ENCODE data around the gene TIMM23B.
"Not testable (repeated sequence)": the region's sequence is repeated elsewhere in the genome, so short reads cannot be mapped to it uniquely, and the experiment has no call there.

TIMM23B gene

DNA sequence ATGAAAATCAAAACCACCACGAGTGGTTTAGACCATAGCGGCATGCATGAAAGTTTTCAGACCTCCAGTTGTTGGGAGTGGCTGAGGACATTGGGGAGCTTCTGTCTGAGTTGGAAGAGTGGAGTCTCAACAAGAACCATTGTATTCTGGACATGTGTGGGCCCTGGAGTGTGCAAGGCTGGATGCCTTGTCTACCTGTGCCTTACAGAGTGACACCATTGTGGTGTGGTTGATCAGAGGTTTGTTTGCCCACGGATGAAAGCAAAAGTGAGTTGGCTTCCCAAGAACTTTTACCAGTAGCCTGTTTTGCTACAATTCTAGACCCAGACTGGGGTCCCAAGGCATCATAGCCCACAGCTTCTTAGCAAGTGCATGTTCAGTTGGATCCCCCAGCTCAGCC lies 35.9 kb downstream of the TIMM23B start:
- not testable (repeated sequence) for DNase-seq (ENCODE audit: low read depth)

DNA sequence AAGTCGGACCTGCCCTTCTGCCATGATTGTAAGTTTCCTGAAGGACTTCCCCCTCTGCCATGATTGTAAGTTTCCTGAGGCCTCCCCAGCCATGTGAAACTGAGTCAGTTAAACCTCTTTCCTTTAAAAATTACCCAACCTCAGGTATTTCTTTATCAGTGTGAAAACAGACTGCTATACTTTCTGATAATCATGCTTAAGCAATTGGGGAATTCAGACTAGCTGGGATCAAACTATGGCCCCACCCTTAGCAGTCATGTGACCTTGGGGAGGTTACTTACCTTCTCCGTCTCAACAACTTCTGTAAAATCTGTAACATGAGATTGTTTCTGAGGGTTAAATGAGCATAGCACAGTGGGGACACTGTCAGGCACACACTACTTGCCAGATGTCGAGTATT lies 45.4 kb downstream of the TIMM23B start:
- DNase-seq (ENCODE audit: low read depth) = not testable (repeated sequence)

DNA sequence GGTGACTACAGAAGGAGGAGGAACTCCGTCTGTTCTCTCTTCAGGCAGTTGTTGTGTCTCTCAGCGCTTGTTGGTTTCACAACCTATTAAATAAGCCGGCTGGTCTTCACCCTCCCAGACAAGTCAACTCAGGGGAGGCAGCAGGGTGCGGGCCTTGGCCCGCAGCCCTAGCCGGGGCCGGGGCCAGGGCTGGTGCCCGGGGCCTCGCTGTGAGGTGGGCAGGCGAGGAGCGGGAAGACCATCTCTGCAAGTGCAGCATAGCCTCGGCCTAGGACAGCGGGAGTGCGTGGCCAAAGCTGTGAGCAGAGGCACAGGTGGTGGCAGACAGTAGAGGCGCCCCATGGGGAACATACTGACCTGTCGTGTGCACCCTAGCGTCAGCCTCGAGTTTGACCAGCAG lies 46.5 kb downstream of the TIMM23B start, which contains the start of gene AGAP6:
TSS of gene AGAP6 (plus strand) at position 31 of the 400 bp plus-strand sequence. CDS start at position 341, 310 bp downstream.
- not testable (repeated sequence) for DNase-seq (ENCODE audit: low read depth)

DNA sequence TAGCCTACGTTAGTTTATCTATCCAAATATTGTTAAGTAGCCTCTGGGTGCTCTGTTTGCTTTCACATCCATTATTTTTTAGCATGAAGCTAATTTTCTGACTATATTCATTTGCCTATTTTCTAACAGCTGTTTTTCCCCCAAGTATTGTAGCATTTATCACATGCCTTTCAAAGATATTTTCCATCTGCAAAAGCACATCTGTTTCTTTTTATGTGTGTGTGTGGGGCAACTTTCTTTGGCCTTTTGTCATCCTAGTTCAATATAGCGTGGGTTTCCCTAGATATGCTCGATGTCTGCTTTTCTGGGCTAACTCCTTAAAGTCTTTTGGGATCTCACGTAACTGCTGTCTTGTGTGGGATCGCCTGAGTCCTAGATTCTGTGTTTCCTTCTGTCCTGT lies 53.5 kb downstream of the TIMM23B start:
- not testable (repeated sequence) for DNase-seq (ENCODE audit: low read depth)

DNA sequence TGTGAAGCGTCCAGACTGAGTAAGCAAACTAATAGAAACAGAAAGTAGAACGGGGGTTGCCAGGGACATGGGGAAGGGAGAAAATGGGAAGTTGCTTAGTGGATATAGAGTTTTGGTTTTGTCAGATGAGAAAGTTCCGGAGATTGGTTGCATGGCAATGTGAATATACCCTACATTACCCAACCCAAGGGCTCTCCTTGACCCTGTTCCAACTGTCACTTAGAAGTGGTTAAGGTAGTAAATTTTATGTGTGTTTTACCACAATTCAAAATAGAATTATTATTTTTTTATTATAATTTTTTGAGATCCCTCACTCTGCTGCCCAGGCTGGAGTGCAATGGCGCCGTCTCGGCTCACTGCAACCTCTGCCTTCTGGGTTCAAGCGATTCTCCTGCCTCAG lies 72.2 kb downstream of the TIMM23B start:
- DNase-seq (ENCODE audit: low read depth) = not testable (repeated sequence)

DNA sequence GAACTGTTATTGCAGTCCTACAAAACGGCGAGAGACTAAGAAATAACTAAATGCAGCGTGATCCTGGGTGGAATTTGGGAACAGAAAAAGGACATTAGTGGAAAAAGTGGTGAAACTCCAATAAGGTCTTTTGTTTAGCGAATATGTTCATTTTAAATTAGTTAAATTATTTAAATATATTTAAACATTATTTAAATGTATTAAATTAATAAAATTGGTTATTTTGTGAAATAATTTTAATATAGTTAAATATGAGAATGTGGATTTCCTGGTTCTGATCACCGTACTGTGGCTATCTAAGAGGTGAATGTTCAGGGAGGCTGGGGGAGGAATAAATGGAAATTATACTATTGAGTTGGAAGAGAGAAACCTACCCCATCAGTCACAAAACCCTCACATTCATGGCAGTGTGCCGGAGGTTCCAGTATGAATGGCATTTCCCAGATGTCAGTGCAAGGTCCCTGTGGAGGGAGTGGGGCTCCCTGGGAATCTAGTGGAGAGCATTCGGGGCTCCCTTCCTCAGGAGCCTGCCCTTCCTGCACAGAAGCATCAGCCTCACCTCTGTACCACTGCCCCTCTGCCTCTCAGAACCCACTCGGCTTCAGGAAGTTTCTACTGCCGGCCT lies 73.9 kb downstream of the TIMM23B start:
- not testable (repeated sequence) for DNase-seq (ENCODE audit: low read depth)

DNA sequence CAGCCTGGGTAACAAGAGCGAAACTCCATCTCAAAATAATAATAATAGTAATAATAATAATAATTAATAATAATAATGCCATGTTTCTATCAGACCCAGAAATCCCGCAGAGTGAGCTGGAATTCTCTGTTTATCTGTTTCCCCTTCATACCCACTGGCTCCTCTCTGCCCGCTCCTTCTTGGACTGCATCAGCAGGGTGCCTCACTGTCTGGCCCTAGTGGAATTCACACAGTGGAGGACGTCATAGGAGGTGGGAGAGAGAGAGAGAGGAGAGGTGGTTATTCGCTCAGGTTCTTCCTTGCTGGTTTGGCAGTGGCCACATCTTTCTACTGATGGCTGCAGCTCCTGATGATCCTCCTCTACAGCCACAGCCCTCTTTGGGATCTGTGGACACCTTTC lies 75.1 kb downstream of the TIMM23B start:
- not testable (repeated sequence) for DNase-seq (ENCODE audit: low read depth)

DNA sequence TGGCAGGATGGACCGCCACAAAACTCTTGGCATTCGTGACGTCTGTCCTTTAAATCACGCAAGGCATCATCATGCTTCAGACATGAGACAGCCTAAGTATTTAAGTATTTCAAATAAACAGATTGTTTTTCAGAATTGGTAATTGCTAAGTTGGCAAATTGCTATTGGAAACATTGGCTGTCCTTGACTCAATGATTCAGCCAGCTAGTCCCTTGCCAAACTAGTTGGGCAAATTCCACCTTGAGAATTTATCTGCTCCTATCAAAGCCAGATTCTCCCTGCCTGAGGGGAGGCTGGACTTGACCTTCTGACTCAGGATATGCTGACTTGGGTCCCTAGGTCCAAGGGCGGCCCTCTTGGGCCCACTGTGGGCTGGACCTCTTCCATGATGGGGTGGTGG lies 75.8 kb downstream of the TIMM23B start:
- DNase-seq (ENCODE audit: low read depth) = not testable (repeated sequence)

DNA sequence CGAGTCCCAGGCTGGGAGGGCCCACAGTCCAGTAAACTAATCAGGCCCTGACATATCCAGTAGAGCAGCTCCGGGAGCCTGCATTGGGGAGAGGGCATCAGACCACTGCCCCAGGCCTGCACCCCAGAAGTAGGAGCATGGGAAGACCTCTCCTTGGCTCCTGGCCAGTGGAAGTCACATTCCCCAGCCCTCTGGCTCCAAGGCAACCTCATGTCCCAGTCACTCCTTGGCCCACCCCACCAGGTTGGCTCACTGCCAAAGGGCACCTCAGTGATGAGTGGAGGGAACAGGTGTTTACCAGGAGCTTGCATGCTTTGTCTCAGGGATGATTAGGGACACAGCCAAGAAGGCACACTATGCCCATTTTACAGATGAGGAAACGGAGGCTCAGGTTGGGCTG lies 77.4 kb downstream of the TIMM23B start:
- not testable (repeated sequence) for DNase-seq (ENCODE audit: low read depth)

DNA sequence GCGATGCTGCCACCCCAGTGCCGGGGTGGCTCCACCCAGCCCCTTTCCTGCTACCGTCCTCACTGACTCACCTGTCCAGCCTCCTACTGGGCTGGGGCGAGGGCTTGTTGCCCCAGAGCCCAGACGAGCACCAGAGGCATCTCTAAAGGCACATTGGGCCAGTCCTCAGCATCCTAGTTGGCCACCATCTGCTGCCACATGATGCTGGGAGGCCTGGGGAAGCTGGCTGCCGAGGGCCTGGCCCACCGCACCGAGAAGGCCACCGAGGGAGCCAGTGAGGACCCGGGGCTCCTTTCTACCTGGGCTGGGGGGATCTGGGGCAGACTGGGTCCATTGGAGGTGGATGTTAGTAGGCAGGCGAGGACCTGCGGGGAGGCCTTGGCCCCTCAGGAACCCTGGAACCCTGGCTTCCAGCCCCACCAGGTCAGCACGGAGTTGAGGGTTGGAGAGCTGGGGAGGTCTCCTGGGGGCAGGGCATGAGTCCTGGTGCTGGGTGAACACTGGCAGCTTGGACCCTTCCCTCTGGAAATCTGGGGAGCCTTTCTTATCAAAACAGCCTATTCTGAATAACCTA lies 78.7 kb downstream of the TIMM23B start:
- DNase-seq (ENCODE audit: low read depth) = not testable (repeated sequence)

DNA sequence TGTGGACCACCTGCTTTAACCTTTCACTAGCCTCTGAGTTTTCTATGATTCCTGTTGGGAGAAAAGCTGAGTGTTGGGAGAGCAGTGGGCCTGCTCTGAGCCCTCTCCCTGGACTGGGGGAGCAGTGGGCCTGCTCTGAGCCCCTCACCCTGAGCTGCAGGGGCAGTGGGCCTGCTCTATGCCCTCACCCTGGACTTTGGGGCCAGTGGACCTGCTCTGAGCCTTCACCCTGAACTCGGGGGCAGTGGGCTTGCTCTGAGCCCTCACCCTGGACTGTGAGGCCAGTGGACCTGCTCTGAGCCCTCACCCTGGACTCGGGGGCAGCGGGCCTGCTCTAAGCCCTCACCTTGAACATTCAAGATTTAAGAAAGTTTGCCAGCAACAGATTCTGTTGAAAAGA lies 79.8 kb downstream of the TIMM23B start:
- no peak for DNase-seq (ENCODE audit: low read depth)

Measured in non-pigmented ciliary epithelial cell (primary cell).